Nephron (organoid): ENCODE results near the gene TAS2R38.

ENCODE experiments used
- H3K27ac Mint-ChIP-seq, 3 experiments: 2 replicates each; pipeline ENCODE4 v1.8.0; 2020; ENCODE audit warnings: mixed read lengths in 3 of 3, mild to moderate bottlenecking in 2 of 3, moderate library complexity in 1 of 3
- H3K27me3 Mint-ChIP-seq: 2 replicates; pipeline ENCODE4 v1.8.0; 2021; ENCODE audit warnings: low read depth, mild to moderate bottlenecking, moderate library complexity, mixed read lengths
- H3K36me3 Mint-ChIP-seq: 2 replicates; pipeline ENCODE4 v1.8.0; 2020; ENCODE audit warnings: low read depth, mixed read lengths
- H3K4me1 Mint-ChIP-seq: 2 replicates; pipeline ENCODE4 v1.8.0; 2020; ENCODE audit warnings: mixed read lengths
- H3K4me3 Mint-ChIP-seq, 3 experiments: 2 replicates each; pipeline ENCODE4 v1.8.0; 2020; ENCODE audit warnings: mild to moderate bottlenecking in 3 of 3, mixed read lengths in 3 of 3, moderate library complexity in 2 of 3
- H3K9me3 Mint-ChIP-seq: 2 replicates; pipeline ENCODE4 v1.8.0; 2020; ENCODE audit warnings: mixed read lengths
- CTCF ChIP-seq, 3 experiments: fragments of 200-600 bp; sonication (generic); IDR thresholded peaks; one replicate each; pipeline ENCODE4 v1.5.0; 2021; ENCODE audit warnings: antibody characterized with exemption in 3 of 3; ENCODE audit not compliant: unreplicated experiment in 3 of 3

Gene TAS2R38

DNA sequence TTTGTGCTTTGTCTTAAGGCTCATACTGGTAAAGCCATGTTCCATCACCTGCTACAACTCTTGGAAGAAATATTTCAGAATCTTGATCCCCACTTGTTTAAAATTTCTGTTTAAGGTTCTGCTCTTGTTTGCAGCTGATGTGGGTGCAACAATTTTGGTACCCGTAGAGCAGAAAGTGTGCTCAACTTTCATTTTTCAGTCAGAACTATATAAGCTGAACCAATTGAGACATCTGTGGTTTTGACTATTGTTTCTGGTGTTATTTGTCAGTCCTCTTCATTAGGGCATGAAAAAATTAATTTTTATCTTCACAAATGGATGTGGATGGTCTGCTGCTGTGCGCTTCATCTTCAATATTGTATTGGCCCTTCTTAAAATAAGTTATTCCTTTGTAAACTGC is 33.0 kb upstream of the TAS2R38 start:
- H3K27ac Mint-ChIP-seq: no peak overlapping the region
- H3K27me3 Mint-ChIP-seq: peaks cover 6% of the 10 kb centered on the region
- no peaks in the 10 kb centered on the region for H3K36me3 Mint-ChIP-seq
- no peaks in the 10 kb centered on the region for H3K9me3 Mint-ChIP-seq
- no peak for TF ChIP-seq CTCF (IDR thresholded peaks at IDR 0.05; ENCODE audit: unreplicated experiment in 3 of 3)
- no peaks in the 10 kb centered on the region for H3K4me1 Mint-ChIP-seq
- H3K4me3 Mint-ChIP-seq: no peak overlapping the region

DNA sequence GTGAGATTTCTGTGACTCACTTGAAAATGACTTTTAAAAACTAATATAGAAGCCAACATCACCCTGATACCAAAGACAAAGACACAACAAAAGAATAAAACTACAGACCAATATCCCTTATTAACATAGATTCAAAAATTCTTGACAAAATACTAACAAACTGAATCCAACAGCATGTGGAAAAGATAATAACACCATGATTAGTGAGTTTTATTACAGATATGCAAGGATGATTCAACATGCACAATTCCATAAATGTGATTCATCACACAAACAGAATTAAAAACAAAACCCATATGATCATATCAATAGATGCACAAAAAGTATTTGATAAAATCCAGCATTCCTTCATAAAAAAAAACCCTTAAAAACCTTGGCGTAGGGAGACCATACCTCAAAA is 28.6 kb upstream of the TAS2R38 start:
- Mint-ChIP-seq H3K9me3 (peaks cover 2% of the 10 kb centered on the region), H3K27me3 (no peaks in the 10 kb centered on the region), H3K36me3 (no peaks in the 10 kb centered on the region), H3K4me1 (no peaks in the 10 kb centered on the region), H3K4me3 (no peak overlapping the region), H3K27ac (no peak overlapping the region)
- TF ChIP-seq CTCF (IDR thresholded peaks at IDR 0.05; ENCODE audit: unreplicated experiment in 3 of 3): no peak

GRCh38 chr7:142001163-142001874 is 27.7 kb upstream of the TAS2R38 start:
- no peaks in the 10 kb centered on the region for H3K36me3 Mint-ChIP-seq
- no peak for TF ChIP-seq CTCF (IDR thresholded peaks at IDR 0.05; ENCODE audit: unreplicated experiment in 3 of 3)
- H3K4me3 Mint-ChIP-seq: no peak overlapping the region
- no peak overlapping the region for H3K27ac Mint-ChIP-seq
- H3K27me3 Mint-ChIP-seq: no peaks in the 10 kb centered on the region
- peaks cover 2% of the 10 kb centered on the region for H3K9me3 Mint-ChIP-seq
- no peaks in the 10 kb centered on the region for H3K4me1 Mint-ChIP-seq

DNA sequence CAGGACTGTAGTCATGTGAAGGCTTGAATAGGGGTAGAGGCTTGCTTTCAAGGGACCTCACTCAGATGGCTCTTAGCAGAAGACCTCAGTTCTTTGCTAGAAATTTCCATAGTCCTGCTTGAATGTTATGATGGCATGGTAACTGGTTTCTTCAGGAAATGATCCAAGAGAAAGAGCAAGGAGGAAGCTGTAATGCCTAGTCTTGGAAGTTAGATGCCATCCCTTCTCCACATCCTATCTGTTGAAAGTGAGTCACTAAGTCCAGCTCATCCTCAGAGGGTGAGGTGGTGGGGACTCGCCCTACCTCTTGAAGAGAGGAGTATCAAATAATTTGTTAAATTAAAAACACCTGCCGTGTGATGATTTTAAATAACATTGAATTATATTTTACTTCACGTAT is 26.7 kb upstream of the TAS2R38 start:
- Mint-ChIP-seq H3K27me3 (no peaks in the 10 kb centered on the region), H3K4me3 (no peak overlapping the region), H3K9me3 (peaks cover 2% of the 10 kb centered on the region), H3K4me1 (no peaks in the 10 kb centered on the region), H3K36me3 (no peaks in the 10 kb centered on the region), H3K27ac (no peak overlapping the region)
- no peak for TF ChIP-seq CTCF (IDR thresholded peaks at IDR 0.05; ENCODE audit: unreplicated experiment in 3 of 3)

- no peak overlapping the region for H3K27ac Mint-ChIP-seq
- H3K36me3 Mint-ChIP-seq: no peaks in the 10 kb centered on the region
- H3K4me3 Mint-ChIP-seq: no peak overlapping the region
- TF ChIP-seq CTCF (IDR thresholded peaks at IDR 0.05; ENCODE audit: unreplicated experiment in 3 of 3): no peak
- peaks cover 2% of the 10 kb centered on the region for H3K9me3 Mint-ChIP-seq
- H3K4me1 Mint-ChIP-seq: no peaks in the 10 kb centered on the region
- H3K27me3 Mint-ChIP-seq: no peaks in the 10 kb centered on the region
Measured at GRCh38 chr7:141999058-141999623, 25.6 kb upstream of the TAS2R38 start.

DNA sequence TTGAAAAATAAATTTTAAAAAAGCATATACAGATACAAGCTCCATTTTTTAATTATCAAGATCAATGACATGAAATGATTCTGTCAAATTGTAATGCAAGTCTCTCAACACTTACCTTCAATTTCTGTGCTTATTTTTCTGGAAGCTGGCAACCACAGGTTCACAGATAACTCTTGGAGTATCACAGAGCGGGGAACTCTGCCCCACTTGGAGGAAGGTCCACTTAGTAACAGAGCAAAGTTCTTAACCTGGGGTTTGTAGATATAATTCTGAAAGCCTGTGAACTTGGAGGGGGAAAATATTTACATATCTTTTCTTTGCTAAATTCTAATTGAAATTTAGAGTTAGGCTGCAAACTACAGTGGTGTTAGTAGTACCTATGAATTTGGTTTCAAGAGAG is 19.8 kb upstream of the TAS2R38 start:
- TF ChIP-seq CTCF (IDR thresholded peaks at IDR 0.05; ENCODE audit: unreplicated experiment in 3 of 3): no peak
- peaks cover 2% of the 10 kb centered on the region for H3K9me3 Mint-ChIP-seq
- H3K27me3 Mint-ChIP-seq: no peaks in the 10 kb centered on the region
- H3K4me3 Mint-ChIP-seq: no peak overlapping the region
- no peaks in the 10 kb centered on the region for H3K36me3 Mint-ChIP-seq
- no peaks in the 10 kb centered on the region for H3K4me1 Mint-ChIP-seq
- H3K27ac Mint-ChIP-seq: no peak overlapping the region
